GM23248 (cell line): ENCODE results near the gene PTPN7.

Experiments
- EZH2 ChIP-seq: fragments of 200-600 bp; sonication (generic); IDR thresholded peaks from 2 replicates; pipeline ENCODE4 v1.6.1; 2018; ENCODE audit warnings: antibody characterized with exemption, mild to moderate bottlenecking; ENCODE audit not compliant: insufficient read depth, poor library complexity, severe bottlenecking
- EZH2phosphoT487 ChIP-seq: fragments of 200-600 bp; sonication (generic); IDR thresholded peaks from 2 replicates; pipeline ENCODE4 v1.6.1; 2018; ENCODE audit warnings: antibody characterized with exemption, moderate library complexity, mild to moderate bottlenecking, low read depth; ENCODE audit not compliant: insufficient read depth

GRCh38 chr1:202203238-202204039 lies 43.0 kb upstream of the PTPN7 start:
- TF ChIP-seq EZH2 = no peak
- no peak for TF ChIP-seq EZH2phosphoT487
